HEK293 (cell line): Measurements from ENCODE around the gene NAV2.

Experiments
- CTCF ChIA-PET: fragments of 350-600 bp; formaldehyde crosslinking; extraction: SDS; loops from one replicate; lab custom pipeline; 2021; ENCODE audit warnings: antibody characterized with exemption; lab: Yijun Ruan, JAX
- POLR2A ChIA-PET: fragments of 300-600 bp; formaldehyde crosslinking; extraction: SDS; loops from one replicate; lab custom pipeline; 2020; ENCODE audit warnings: antibody characterized with exemption, inconsistent platforms; lab: Yijun Ruan, JAX
- H3K27ac ChIP-seq: fragments of 200-500 bp; sonication (Bioruptor generic); 2 replicates; pipeline ENCODE4 v1.5.1; 2014; ENCODE audit warnings: low read depth, low read length, control low read depth, inconsistent platforms; ENCODE audit errors: extremely low read depth
- H3K36me3 ChIP-seq, 2 experiments: fragments of 200-500 bp in 1 of 2; sonication (Bioruptor generic) in 1 of 2; 1 replicate in 1 of 2; 2 replicates in 1 of 2; pipeline ENCODE4 v1.5.1; 2014 to 2017; ENCODE audit warnings: inconsistent platforms in 2 of 2, low read length in 2 of 2; ENCODE audit not compliant: control insufficient read depth in 2 of 2, insufficient read depth in 1 of 2
- H3K4me1 ChIP-seq: fragments of 200-500 bp; sonication (Bioruptor generic); 2 replicates; pipeline ENCODE4 v1.5.1; 2014; ENCODE audit warnings: mild to moderate bottlenecking, low read length, inconsistent platforms; ENCODE audit not compliant: control insufficient read depth, insufficient read depth
- H3K4me3 ChIP-seq: 2 replicates; pipeline ENCODE4 v1.5.1; 2011; ENCODE audit warnings: low read depth, mild to moderate bottlenecking, control low read depth, low read length, moderate library complexity
- H3K9me3 ChIP-seq: fragments of 200-500 bp; sonication (Bioruptor generic); 2 replicates; pipeline ENCODE4 v1.5.1; 2014; ENCODE audit warnings: low read depth, low read length, inconsistent platforms; ENCODE audit not compliant: control insufficient read depth, insufficient read depth
- BCL11A ChIP-seq: fragments of 450-650 bp; formaldehyde crosslinking; IDR thresholded peaks from 2 replicates; pipeline ENCODE4 v1.5.1; 2016; ENCODE audit warnings: low read depth, missing biosample characterization, missing genetic modification characterization
- FEZF1 ChIP-seq: fragments of 450-650 bp; formaldehyde crosslinking; IDR thresholded peaks from 2 replicates; pipeline ENCODE4 v1.5.1; 2016; ENCODE audit warnings: missing biosample characterization, missing genetic modification characterization
- SP7 ChIP-seq: fragments of 450-650 bp; formaldehyde crosslinking; IDR thresholded peaks from 2 replicates; pipeline ENCODE4 v1.5.1; 2016; ENCODE audit warnings: missing biosample characterization, missing genetic modification characterization
- WT1 ChIP-seq: fragments of 450-650 bp; formaldehyde crosslinking; IDR thresholded peaks from 2 replicates; pipeline ENCODE4 v1.5.1; 2016; ENCODE audit warnings: missing biosample characterization, missing genetic modification characterization
- ZBTB10 ChIP-seq: fragments of 450-650 bp; formaldehyde crosslinking; IDR thresholded peaks from 2 replicates; pipeline ENCODE4 v1.5.1; 2016; ENCODE audit warnings: missing biosample characterization, missing genetic modification characterization
- ZEB2 ChIP-seq: fragments of 450-650 bp; formaldehyde crosslinking; IDR thresholded peaks from 2 replicates; pipeline ENCODE4 v1.5.1; 2016; ENCODE audit warnings: missing biosample characterization, missing genetic modification characterization
- ZNF2 ChIP-seq: fragments of 450-650 bp; formaldehyde crosslinking; IDR thresholded peaks from 2 replicates; pipeline ENCODE4 v1.5.1; 2016; ENCODE audit warnings: missing biosample characterization, missing genetic modification characterization
- ZNF280C ChIP-seq: fragments of 450-650 bp; formaldehyde crosslinking; IDR thresholded peaks from 2 replicates; pipeline ENCODE4 v1.5.1; 2016; ENCODE audit warnings: missing biosample characterization, missing genetic modification characterization
- ZNF335 ChIP-seq: fragments of 450-650 bp; formaldehyde crosslinking; conservative IDR thresholded peaks from 2 replicates; pipeline ENCODE4 v1.5.1; 2016; ENCODE audit warnings: missing biosample characterization, missing genetic modification characterization
- ZNF354C ChIP-seq: fragments of 450-650 bp; formaldehyde crosslinking; IDR thresholded peaks from 2 replicates; pipeline ENCODE4 v1.5.1; 2016; ENCODE audit warnings: missing biosample characterization, missing genetic modification characterization, low read depth, borderline replicate concordance
- ZNF558 ChIP-seq: fragments of 450-650 bp; formaldehyde crosslinking; IDR thresholded peaks from 2 replicates; pipeline ENCODE4 v1.5.1; 2016; ENCODE audit warnings: missing biosample characterization, missing genetic modification characterization
- ZNF623 ChIP-seq: fragments of 450-650 bp; formaldehyde crosslinking; IDR thresholded peaks from 2 replicates; pipeline ENCODE4 v1.5.1; 2016; ENCODE audit warnings: missing biosample characterization, missing genetic modification characterization
- ZNF624 ChIP-seq: fragments of 450-650 bp; formaldehyde crosslinking; IDR thresholded peaks from 2 replicates; pipeline ENCODE4 v1.5.1; 2017; ENCODE audit warnings: missing biosample characterization, missing genetic modification characterization
- ZSCAN16 ChIP-seq: fragments of 450-650 bp; formaldehyde crosslinking; IDR thresholded peaks from 2 replicates; pipeline ENCODE4 v1.5.1; 2016; ENCODE audit warnings: missing biosample characterization, missing genetic modification characterization
- ZSCAN30 ChIP-seq: fragments of 450-650 bp; IDR thresholded peaks from 2 replicates; pipeline ENCODE4 v1.5.1; 2018; ENCODE audit warnings: missing biosample characterization, mild to moderate bottlenecking, missing genetic modification characterization, moderate library complexity
- TF ChIP-seq, protein P1 (sequence below): fragments of 450-650 bp; formaldehyde crosslinking; IDR thresholded peaks from 2 replicates; pipeline ENCODE4 v1.5.1; 2016; ENCODE audit warnings: missing biosample characterization, missing genetic modification characterization
- TF ChIP-seq, protein P2 (sequence below): fragments of 450-650 bp; formaldehyde crosslinking; IDR thresholded peaks from 2 replicates; pipeline ENCODE4 v1.5.1; 2017; ENCODE audit warnings: missing biosample characterization, missing genetic modification characterization

NAV2 gene

GRCh38 chr11:19836666-19837065, 124.0 kb downstream of the NAV2 start (continued):
- no peak for TF ChIP-seq ZSCAN16 (tag by site-specific recombination)
- no peak for TF ChIP-seq ZSCAN30
- no peak for TF ChIP-seq ZNF558 (tag by site-specific recombination)
- TF ChIP-seq, protein P1, sequence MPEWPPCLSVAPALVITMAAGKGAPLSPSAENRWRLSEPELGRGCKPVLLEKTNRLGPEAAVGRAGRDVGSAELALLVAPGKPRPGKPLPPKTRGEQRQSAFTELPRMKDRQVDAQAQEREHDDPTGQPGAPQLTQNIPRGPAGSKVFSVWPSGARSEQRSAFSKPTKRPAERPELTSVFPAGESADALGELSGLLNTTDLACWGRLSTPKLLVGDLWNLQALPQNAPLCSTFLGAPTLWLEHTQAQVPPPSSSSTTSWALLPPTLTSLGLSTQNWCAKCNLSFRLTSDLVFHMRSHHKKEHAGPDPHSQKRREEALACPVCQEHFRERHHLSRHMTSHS (tag by site-specific recombination): no peak
- TF ChIP-seq ZNF335: no peak
- TF ChIP-seq SP7 (tag by site-specific recombination): no peak
- TF ChIP-seq ZNF624 (tag by site-specific recombination): no peak
- TF ChIP-seq, protein P2, sequence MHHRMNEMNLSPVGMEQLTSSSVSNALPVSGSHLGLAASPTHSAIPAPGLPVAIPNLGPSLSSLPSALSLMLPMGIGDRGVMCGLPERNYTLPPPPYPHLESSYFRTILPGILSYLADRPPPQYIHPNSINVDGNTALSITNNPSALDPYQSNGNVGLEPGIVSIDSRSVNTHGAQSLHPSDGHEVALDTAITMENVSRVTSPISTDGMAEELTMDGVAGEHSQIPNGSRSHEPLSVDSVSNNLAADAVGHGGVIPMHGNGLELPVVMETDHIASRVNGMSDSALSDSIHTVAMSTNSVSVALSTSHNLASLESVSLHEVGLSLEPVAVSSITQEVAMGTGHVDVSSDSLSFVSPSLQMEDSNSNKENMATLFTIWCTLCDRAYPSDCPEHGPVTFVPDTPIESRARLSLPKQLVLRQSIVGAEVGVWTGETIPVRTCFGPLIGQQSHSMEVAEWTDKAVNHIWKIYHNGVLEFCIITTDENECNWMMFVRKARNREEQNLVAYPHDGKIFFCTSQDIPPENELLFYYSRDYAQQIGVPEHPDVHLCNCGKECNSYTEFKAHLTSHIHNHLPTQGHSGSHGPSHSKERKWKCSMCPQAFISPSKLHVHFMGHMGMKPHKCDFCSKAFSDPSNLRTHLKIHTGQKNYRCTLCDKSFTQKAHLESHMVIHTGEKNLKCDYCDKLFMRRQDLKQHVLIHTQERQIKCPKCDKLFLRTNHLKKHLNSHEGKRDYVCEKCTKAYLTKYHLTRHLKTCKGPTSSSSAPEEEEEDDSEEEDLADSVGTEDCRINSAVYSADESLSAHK (tag by site-specific recombination): no peak
- TF ChIP-seq, all 188 proteins: peak for 0

- no peak for TF ChIP-seq FEZF1 (tag by site-specific recombination)
- TF ChIP-seq ZNF280C (tag by site-specific recombination): no peak
- TF ChIP-seq ZEB2 (tag by site-specific recombination): no peak
- no peak for TF ChIP-seq ZBTB10 (tag by site-specific recombination)
- TF ChIP-seq ZNF623: no peak
- TF ChIP-seq BCL11A (tag by site-specific recombination): no peak
- TF ChIP-seq ZNF335: no peak
- TF ChIP-seq ZNF354C: no peak
- TF ChIP-seq WT1 (tag by site-specific recombination): no peak
- TF ChIP-seq ZNF2 (tag by site-specific recombination): no peak
- POLR2A ChIA-PET: interaction anchor here (0.8 kb wide), 1 partner anchor 10 kb away, joined by 3 read pairs; no protein-coding TSS in a partner anchor
Observed at GRCh38 chr11:19838994-19839768, 126.5 kb downstream of the NAV2 start.

More at GRCh38 chr11:19838994-19839768, 126.5 kb downstream of the NAV2 start:
- Histone ChIP-seq H3K4me3 (no peak overlapping the region), H3K4me1 (no peaks in the 10 kb centered on the region), H3K9me3 (no peaks in the 10 kb centered on the region), H3K27ac (no peak overlapping the region), H3K36me3 (no peaks in the 10 kb centered on the region)
- CTCF ChIA-PET: interaction anchor here (1.4 kb wide), 1 partner anchor 11 kb away, joined by 3 read pairs; no protein-coding TSS in a partner anchor
